PC-9 (cell line): Measurements from ENCODE around the gene ELOVL1. TPM values are rescaled to one million over a fixed set of nuclear protein-coding genes. Genes with fewer than 3 reads are reported as not detected.

Experiments used
- BruUV-seq: library from RNA; stranded (reverse); fragments of 400-500 nt; replicated peaks from 2 replicates; lab custom pipeline; 2021; lab: Mats Ljungman, UMichigan
- CTCF ChIA-PET: fragments of 300-600 bp; sonication (Branson Sonifier 250); formaldehyde crosslinking; loops from one replicate; lab custom pipeline; 2022; ENCODE audit warnings: antibody characterized with exemption; lab: Charles Lee
- POLR2A ChIA-PET: fragments of 300-600 bp; sonication (Branson Sonifier 250); formaldehyde crosslinking; loops from one replicate; lab custom pipeline; 2022; ENCODE audit warnings: antibody characterized with exemption; ENCODE audit not compliant: unreplicated experiment; lab: Charles Lee
- DNase-seq, 2 experiments: peaks; one replicate each; pipeline versions ENCODE4 v3.0.0 to v3.0.0-alpha.2; 2015 to 2022; ENCODE audit warnings: mixed read lengths in 1 of 2
- H2AFZ ChIP-seq: fragments of 200-600 bp; sonication (generic); 2 replicates; pipeline ENCODE4 v1.8.1; 2017; ENCODE audit warnings: antibody characterized with exemption
- H3F3A ChIP-seq: fragments of 200-600 bp; sonication (generic); 2 replicates; pipeline ENCODE4 v1.8.1; 2017; ENCODE audit warnings: antibody characterized with exemption, mild to moderate bottlenecking, low read depth; ENCODE audit not compliant: insufficient read depth
- H3K27ac ChIP-seq: fragments of 200-600 bp; sonication (generic); 2 replicates; pipeline ENCODE4 v1.6.1; 2016; ENCODE audit warnings: mixed run types
- H3K27me3 ChIP-seq: fragments of 200-600 bp; sonication (generic); 2 replicates; pipeline ENCODE4 v1.6.1; 2016; ENCODE audit warnings: low read depth, mixed run types; ENCODE audit not compliant: insufficient read depth
- H3K36me3 ChIP-seq: fragments of 200-600 bp; sonication (generic); 2 replicates; pipeline ENCODE4 v1.6.1; 2016; ENCODE audit warnings: low read depth, mixed run types
- H3K4me1 ChIP-seq: fragments of 200-600 bp; sonication (generic); replicated peaks from 2 replicates; pipeline ENCODE4 v1.6.1; 2016; ENCODE audit warnings: mixed run types; ENCODE audit not compliant: insufficient read depth
- H3K4me2 ChIP-seq: fragments of 200-600 bp; sonication (generic); 2 replicates; pipeline ENCODE4 v1.6.1; 2017; ENCODE audit warnings: mixed run types
- H3K4me3 ChIP-seq: fragments of 200-600 bp; sonication (generic); 2 replicates; pipeline ENCODE4 v1.6.1; 2016; ENCODE audit warnings: mixed run types
- H3K79me2 ChIP-seq: fragments of 200-600 bp; sonication (generic); 2 replicates; pipeline ENCODE4 v1.6.1; 2017; ENCODE audit warnings: low read depth, mixed run types
- H3K9me2 ChIP-seq: fragments of 200-600 bp; sonication (generic); 2 replicates; pipeline ENCODE4 v1.8.1; 2017; ENCODE audit warnings: mild to moderate bottlenecking; ENCODE audit not compliant: insufficient read depth
- H3K9me3 ChIP-seq: fragments of 200-600 bp; sonication (generic); 2 replicates; pipeline ENCODE4 v1.8.1; 2016; ENCODE audit warnings: low read depth; ENCODE audit not compliant: insufficient read depth
- H4K20me1 ChIP-seq: fragments of 200-600 bp; sonication (generic); 2 replicates; pipeline ENCODE4 v1.8.1; 2017; ENCODE audit not compliant: insufficient read depth
- CTCF ChIP-seq: fragments of 200-600 bp; sonication (generic); conservative IDR thresholded peaks from 2 replicates; pipeline ENCODE4 v1.6.1; 2017; ENCODE audit warnings: mixed run types, antibody characterized with exemption, mild to moderate bottlenecking, moderate library complexity
- EZH2 ChIP-seq: fragments of 200-600 bp; sonication (generic); IDR thresholded peaks from 2 replicates; pipeline ENCODE4 v1.8.0; 2017; ENCODE audit warnings: antibody characterized with exemption, low read depth
- intact Hi-C: fragments of 100-400 bp; cut with micrococcal nuclease; formaldehyde crosslinking; loops from one replicate; pipeline ENCODE4 v1.10.0; 2022; ENCODE audit not compliant: unreplicated experiment
- total RNA-seq: library from RNA; stranded (reverse); gene quantifications from 2 replicates; pipeline ENCODE4 v1.2.3, GENCODE V29; 2021

ELOVL1 gene
- total RNA-seq, 1 experiment from 2014 or later: 131 TPM

- H3K4me3 ChIP-seq: peak overlapping the region; percentile 99
- peaks cover 83% of the 10 kb centered on the region for H3F3A ChIP-seq
- H3K27ac ChIP-seq: peak overlapping the region; percentile 89
- peak overlapping the region; percentile 92 for H3K4me2 ChIP-seq
- ChIA-PET CTCF (interaction anchor here (0.6 kb wide), 2 partner anchors 20 to 153 kb away, joined by 7 to 11 read pairs; no protein-coding TSS in a partner anchor), POLR2A (interaction anchor here (0.5 to 1.4 kb wide), 5 partner anchors 19 to 489 kb away, joined by 3 to 12 read pairs (median 4); no protein-coding TSS in a partner anchor)
- TF ChIP-seq EZH2: no peak
- H2AFZ ChIP-seq: peak overlapping the region; percentile 74
- H3K36me3 ChIP-seq: peaks cover 14% of the 10 kb centered on the region
- peaks cover 69% of the 10 kb centered on the region for H3K4me1 ChIP-seq
- peaks cover 72% of the 10 kb centered on the region for H3K79me2 ChIP-seq
- intact Hi-C loops: loop anchor here (5.0 kb wide), 1 partner anchor 431 kb away; no protein-coding TSS in a partner anchor
- no peaks in the 10 kb centered on the region for H3K27me3 ChIP-seq
- no peaks in the 10 kb centered on the region for H3K9me3 ChIP-seq
- H3K9me2 ChIP-seq: no peaks in the 10 kb centered on the region
- no TSS peak for BruUV-seq
- no peaks in the 10 kb centered on the region for H4K20me1 ChIP-seq
- peak in 1 of 2 experiments; percentile 37 for DNase-seq
These were observed 822 bp upstream of the ELOVL1 start for GRCh38 chr1:43368646-43369020.

GRCh38 chr1:43367026-43367903, 546 bp downstream of the ELOVL1 start:
- Histone ChIP-seq H3K79me2 (peaks cover 78% of the 10 kb centered on the region), H3F3A (peaks cover 85% of the 10 kb centered on the region), H3K9me2 (no peaks in the 10 kb centered on the region), H3K27ac (peak overlapping the region; percentile 89), H4K20me1 (no peaks in the 10 kb centered on the region), H3K27me3 (no peaks in the 10 kb centered on the region), H3K36me3 (peaks cover 21% of the 10 kb centered on the region), H3K4me1 (peaks cover 67% of the 10 kb centered on the region), H3K4me3 (peak overlapping the region; percentile 99), H2AFZ (peak overlapping the region; percentile 77), H3K9me3 (no peaks in the 10 kb centered on the region), H3K4me2 (peak overlapping the region; percentile 92)
- intact Hi-C loops: loop anchor here (1.0 to 5.0 kb wide), 6 partner anchors 18 to 430 kb away; partner anchors contain the start of genes C1orf210, MED8 and SZT2
- DNase-seq: no peak
- CTCF ChIA-PET: interaction anchor here (0.8 kb wide), 1 partner anchor 109 kb away, joined by 4 read pairs; no protein-coding TSS in a partner anchor
- TF ChIP-seq CTCF (no peak), EZH2 (no peak)
- POLR2A ChIA-PET: interaction anchor here (0.5 to 1.4 kb wide), 10 partner anchors 22 to 760 kb away, joined by 3 to 23 read pairs (median 6); partner anchors contain the start of genes C1orf210, MED8 and SZT2
- TSS peak; percentile 48 for BruUV-seq

- TF ChIP-seq EZH2: no peak
- TF ChIP-seq CTCF: no peak
- H3K36me3 ChIP-seq: peaks cover 27% of the 10 kb centered on the region
- peak overlapping the region; percentile 99 for H3K4me3 ChIP-seq
- H3K9me2 ChIP-seq: no peaks in the 10 kb centered on the region
- CTCF ChIA-PET: no interaction called here
- intact Hi-C loops: loop anchor here (1.0 to 5.0 kb wide), 7 partner anchors 8 to 429 kb away; partner anchors contain the start of genes C1orf210, CDC20, MED8 and SZT2
- no peak overlapping the region for H2AFZ ChIP-seq
- H3K9me3 ChIP-seq: no peaks in the 10 kb centered on the region
- H3K27me3 ChIP-seq: no peaks in the 10 kb centered on the region
- POLR2A ChIA-PET: interaction anchor here (0.6 to 0.9 kb wide), 3 partner anchors 9 to 160 kb away, joined by 3 to 6 read pairs (median 4); no protein-coding TSS in a partner anchor
- H3K27ac ChIP-seq: peak overlapping the region; percentile 89
- peaks cover 82% of the 10 kb centered on the region for H3K79me2 ChIP-seq
- peaks cover 85% of the 10 kb centered on the region for H3F3A ChIP-seq
- peak; percentile 42 to 64 for DNase-seq
- peaks cover 65% of the 10 kb centered on the region for H3K4me1 ChIP-seq
- no TSS peak for BruUV-seq
- peak overlapping the region; percentile 92 for H3K4me2 ChIP-seq
- 0 out of 2 replicates have a peak, but pooled peaks cover 1% of the 10 kb centered on the region for H4K20me1 ChIP-seq
These were observed 1.2 kb downstream of the ELOVL1 start for GRCh38 chr1:43366601-43367025.
